Activated naive CD8-positive, alpha-beta T cell treated with anti-CD3 and anti-CD28 coated beads, Interleukin-2, amount 50 U/mL, for 16 hours (primary cell): Measurements from ENCODE around the gene HMOX1.

Experiments used
- DNase-seq: peaks from one replicate; pipeline ENCODE4 v3.0.0-alpha.2; 2020; ENCODE audit warnings: low read depth, low spot score

Gene HMOX1, protein sequence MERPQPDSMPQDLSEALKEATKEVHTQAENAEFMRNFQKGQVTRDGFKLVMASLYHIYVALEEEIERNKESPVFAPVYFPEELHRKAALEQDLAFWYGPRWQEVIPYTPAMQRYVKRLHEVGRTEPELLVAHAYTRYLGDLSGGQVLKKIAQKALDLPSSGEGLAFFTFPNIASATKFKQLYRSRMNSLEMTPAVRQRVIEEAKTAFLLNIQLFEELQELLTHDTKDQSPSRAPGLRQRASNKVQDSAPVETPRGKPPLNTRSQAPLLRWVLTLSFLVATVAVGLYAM

DNA sequence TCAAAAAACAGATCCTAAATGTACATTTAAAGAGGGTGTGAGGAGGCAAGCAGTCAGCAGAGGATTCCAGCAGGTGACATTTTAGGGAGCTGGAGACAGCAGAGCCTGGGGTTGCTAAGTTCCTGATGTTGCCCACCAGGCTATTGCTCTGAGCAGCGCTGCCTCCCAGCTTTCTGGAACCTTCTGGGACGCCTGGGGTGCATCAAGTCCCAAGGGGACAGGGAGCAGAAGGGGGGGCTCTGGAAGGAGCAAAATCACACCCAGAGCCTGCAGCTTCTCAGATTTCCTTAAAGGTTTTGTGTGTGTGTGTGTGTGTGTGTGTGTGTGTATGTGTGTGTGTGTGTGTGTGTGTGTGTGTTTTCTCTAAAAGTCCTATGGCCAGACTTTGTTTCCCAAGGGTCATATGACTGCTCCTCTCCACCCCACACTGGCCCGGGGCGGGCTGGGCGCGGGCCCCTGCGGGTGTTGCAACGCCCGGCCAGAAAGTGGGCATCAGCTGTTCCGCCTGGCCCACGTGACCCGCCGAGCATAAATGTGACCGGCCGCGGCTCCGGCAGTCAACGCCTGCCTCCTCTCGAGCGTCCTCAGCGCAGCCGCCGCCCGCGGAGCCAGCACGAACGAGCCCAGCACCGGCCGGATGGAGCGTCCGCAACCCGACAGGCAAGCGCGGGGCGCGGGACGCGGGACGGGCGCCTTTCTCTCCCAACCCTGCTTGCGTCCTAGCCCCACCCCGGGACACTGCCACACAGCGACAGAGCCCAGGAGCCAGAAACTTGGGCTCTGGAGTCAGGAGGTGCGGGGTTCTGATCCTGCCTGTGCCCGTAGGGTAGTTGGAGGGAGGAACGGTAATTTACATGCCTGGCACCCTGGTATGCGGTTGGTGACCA lies at the start of gene HMOX1:
Gene HMOX1, plus strand, starts transcription at position 560 of the 887 bp plus-strand sequence. Its CDS starts 78 bp downstream, at position 638.
- no peak for DNase-seq

- DNase-seq = no peak
These were observed 48.6 kb upstream of the HMOX1 start for GRCh38 chr22:35332278-35332677.

DNA sequence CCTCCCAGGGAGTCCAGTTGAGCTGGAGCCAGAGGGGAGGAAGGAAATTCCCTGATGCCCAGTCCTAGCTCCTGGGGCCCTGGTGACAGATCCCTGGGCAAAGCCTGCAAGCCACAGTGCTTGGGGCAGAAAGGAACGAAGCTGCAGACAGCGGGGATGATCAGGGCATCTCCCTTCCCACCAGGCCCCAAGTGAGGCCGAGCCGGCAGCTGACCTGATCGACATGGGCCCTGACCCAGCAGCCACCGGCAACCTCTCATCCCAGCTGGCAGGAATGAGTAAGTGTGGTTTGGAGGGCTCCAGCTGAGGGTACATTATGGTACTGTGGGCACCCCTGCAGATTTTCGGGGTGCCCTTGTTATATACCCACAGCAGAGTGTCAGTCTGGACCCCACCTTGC lies 47.7 kb upstream of the HMOX1 start:
- no peak for DNase-seq

GRCh38 chr22:35334004-35334403 lies 46.9 kb upstream of the HMOX1 start:
- DNase-seq = no peak

DNA sequence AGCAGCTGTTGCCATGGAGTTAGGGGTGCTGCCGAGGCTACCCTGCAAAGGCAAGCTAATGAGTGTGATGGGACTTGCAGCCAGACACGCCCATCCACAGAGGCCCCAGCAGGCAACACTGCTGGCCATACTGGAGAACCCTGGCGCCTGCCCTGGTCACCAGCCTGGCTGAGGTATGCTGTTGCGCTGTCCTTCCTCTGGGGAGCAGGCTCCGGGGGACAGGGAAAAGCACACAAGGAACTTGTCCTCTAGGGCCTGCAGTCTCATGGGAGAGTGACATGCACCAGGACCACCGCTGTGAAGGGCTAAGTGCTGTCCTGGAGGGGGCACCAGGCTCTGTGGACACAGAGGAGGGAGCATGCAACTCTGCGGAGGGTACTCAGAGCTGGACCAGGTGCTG lies 45.4 kb upstream of the HMOX1 start:
- no peak for DNase-seq

GRCh38 chr22:35335936-35336781 lies 44.7 kb upstream of the HMOX1 start:
- no peak for DNase-seq

DNA sequence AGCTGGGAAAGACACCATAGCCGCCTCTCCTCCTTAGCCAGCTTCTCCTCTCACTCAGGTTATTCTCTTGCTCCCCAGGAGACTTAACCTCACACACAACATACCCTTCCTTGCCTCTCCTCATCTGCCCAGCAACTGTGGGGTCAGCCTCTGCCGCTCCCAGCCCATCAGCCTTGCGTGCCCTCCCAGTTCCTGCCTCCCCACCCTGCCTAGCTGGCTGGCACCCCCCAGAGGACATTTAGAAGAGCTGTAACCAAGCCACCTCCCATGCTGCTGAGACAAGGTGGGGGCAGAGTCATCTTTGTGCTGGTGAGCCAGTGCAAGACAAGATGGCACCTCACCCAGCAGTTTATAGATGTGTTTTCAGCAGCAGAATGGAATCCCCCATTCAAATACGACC lies 43.0 kb upstream of the HMOX1 start:
- no peak for DNase-seq

DNA sequence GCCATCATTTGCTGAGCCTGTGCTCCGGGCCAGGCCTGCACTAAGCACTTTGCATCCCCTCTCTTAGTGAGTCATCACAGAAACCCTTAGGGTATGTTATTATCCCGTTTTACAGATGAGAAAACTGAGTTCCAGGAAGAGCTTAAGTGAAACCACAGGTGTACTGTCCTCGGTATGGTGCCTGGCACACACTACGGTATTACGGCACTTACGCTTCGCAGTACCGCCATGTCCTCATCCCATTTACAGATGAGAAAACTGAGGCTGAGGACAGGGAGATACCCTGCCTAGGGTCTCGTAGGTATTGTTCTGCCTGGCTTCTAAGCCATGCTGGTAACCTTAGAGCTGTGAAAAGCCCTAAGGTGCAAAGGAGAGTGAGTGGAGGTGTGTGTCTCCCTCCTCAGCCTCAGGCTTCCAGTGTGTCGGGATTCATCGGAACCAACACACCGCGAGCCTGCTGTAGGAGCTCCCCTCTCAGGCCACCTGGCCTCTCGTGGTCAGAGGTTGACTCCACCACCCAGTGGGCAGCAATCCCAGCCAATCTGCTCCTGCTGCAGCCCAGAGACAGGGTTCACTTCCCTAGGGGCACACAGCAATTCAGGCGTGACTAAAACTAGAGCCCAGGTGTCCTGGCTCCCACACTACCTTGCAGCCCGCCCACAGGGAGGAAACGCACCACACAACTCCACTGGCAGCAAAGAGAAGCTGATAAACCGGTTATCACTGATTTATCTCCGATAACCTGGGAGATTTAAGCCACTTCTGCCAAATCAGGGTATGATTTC lies 39.6 kb upstream of the HMOX1 start:
- no peak for DNase-seq

GRCh38 chr22:35342390-35342789 lies 38.5 kb upstream of the HMOX1 start:
- no peak for DNase-seq

DNA sequence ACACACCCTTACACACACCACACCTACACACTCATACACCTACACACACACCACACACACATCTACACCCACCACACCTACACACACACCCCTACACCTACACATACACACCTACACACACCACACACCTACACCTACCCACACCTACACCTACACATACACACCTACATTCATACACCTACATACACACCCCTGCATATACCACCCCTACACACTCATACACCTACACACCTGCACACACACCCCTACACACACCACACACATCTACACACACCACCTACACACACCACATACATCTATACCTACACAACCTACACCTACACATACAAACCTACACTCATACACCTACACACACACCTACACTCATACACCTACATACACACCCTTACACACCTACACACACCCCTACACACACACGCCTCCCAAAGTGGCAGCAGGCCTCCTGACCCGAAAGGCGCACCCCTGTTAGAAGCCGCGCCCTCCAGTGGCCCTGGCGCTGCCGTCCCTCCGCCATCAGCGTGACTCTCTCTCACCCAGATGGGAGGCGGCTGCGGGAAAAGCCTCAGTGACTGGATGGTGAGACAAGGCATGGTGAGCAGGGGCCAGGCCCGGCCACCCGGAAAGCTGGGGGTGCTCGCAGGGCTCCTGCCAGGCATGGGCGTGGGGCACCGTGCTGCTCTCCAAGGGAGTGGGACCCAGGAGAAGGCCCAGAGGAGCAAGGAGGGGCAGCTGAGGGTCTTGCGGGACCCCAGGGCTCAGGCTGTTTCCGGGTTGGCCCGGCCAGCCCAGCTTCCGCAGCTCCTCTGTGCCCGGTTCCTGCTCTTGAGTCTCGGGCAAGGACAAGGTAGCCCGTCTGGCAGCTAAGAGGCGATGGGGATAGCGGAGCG lies 37.0 kb upstream of the HMOX1 start:
- DNase-seq = no peak

DNA sequence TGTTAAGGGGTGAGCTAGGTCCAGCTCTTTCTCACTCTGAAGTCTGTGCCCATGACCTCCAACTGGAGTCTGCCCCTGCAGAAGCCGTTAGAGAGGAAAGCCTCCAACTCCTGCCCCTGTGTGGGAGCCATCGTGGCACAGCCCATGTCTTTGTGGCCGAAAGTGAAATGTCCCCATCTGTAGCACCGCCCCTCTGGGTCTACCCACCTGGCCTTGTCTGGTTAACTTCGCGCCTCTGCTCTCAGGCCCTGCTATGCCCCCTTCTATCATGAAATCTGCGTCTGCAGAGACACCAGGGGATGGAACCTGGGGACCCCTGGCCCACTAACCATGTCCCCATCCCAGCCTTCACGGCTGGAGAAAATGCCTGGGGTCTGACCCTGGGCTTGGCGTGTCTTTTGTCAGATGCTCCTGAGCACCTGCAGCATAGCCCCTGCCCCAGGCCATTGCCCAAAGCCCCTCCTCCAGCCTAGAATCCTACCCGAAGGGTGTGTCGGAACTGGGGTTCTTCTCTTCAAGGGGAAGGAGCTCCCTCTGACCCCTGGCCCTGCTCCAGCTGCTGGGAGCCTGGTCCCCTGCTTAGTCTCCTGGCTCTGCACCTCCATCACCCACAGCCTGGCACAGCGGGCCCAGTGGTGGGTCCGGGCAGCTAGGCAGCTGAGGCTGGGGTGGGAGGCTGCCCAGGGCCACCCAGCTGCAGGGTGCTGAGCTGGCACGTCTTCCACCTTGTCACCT lies 35.8 kb upstream of the HMOX1 start:
- no peak for DNase-seq

- DNase-seq = no peak
These were observed 34.9 kb upstream of the HMOX1 start for GRCh38 chr22:35345808-35346505.

DNA sequence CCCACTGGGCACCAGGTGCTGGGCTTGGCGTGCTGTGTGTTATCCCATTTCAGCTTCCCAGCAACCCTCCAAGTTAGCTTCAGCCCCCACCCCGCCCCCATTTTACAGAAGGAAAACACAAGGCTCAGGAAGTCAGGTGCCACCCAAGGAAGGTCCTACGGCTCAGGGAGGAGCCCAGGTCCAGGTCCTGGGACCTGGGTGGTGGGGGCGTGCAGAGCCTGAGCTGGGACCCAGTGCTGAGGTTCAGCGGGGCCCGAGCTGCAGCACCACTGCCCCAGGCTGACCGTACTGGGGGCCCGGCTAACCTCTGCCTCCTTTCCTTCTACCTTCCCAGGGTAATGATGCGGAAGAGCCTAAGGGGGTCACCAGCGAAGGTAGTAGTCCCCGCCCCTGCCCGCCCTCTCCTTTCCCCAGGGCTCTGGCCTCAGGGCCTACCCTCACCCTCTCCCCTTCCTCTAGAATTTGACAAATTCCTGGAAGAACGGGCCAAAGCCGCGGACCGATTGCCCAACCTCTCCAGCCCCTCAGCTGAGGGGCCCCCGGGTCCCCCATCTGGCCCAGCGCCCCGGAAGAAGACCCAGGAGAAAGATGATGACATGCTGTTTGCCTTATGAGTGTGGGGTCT lies 34.2 kb upstream of the HMOX1 start:
- DNase-seq = no peak

GRCh38 chr22:35347462-35347861 lies 33.4 kb upstream of the HMOX1 start:
- DNase-seq = no peak

DNA sequence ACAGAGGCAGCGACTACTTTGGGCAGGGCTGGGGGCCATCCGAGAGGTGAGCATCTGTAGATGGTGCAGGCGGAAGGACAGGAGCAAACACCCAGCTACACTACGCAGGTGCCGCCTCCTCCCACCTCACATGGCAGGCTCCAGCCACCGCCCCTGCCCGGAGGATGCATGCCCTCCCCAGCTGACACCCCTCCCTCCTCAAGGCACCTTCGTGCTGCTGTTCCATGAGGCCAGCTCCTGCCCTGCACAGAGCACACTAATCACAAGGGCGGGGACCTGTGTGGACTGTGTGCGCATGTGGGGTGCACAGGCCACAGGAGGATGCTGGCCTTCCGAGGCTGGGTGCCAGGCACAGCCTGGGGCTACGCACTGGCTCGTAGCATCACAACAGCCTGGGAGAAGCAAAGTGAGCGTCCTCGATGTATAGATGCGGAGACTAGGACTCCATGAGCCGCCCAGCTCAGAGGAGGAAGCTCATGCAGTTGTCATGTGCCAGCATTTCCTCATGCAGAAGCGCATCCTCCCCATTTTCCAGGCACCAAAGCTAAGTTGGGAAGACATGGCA lies 32.8 kb upstream of the HMOX1 start:
- no peak for DNase-seq

- DNase-seq = no peak
These were observed 32.2 kb upstream of the HMOX1 start for GRCh38 chr22:35348703-35349102.

- no peak for DNase-seq
These were observed 31.6 kb upstream of the HMOX1 start for GRCh38 chr22:35349368-35349703.
